Calu3 (cell line): ENCODE data around the gene PDE4B. TPM values are rescaled to one million over a fixed set of nuclear protein-coding genes. Genes with fewer than 3 reads are reported as not detected.

Source experiments
- BruUV-seq: library from RNA; stranded (reverse); fragments of 400-500 nt; replicated peaks from 2 replicates; lab custom pipeline; 2021; lab: Mats Ljungman, UMichigan
- CTCF ChIA-PET: fragments of 300-600 bp; sonication (Branson Sonifier 250); formaldehyde crosslinking; loops from one replicate; lab custom pipeline; 2022; ENCODE audit warnings: antibody characterized with exemption; lab: Charles Lee
- DNase-seq: peaks from one replicate; pipeline ENCODE4 v3.0.0; 2022
- H3K27ac Mint-ChIP-seq: one replicate; pipeline ENCODE4 v1.8.0; 2022; ENCODE audit warnings: mixed read lengths; ENCODE audit not compliant: unreplicated experiment
- H3K27me3 Mint-ChIP-seq: one replicate; pipeline ENCODE4 v1.8.0; 2022; ENCODE audit warnings: mixed read lengths; ENCODE audit not compliant: unreplicated experiment
- H3K36me3 Mint-ChIP-seq: one replicate; pipeline ENCODE4 v1.8.0; 2022; ENCODE audit warnings: mild to moderate bottlenecking, moderate library complexity, mixed read lengths; ENCODE audit not compliant: insufficient read depth, unreplicated experiment
- H3K4me1 Mint-ChIP-seq: one replicate; pipeline ENCODE4 v1.8.0; 2022; ENCODE audit warnings: mild to moderate bottlenecking, low read depth, mixed read lengths; ENCODE audit not compliant: unreplicated experiment
- H3K4me3 Mint-ChIP-seq: one replicate; pipeline ENCODE4 v1.8.0; 2022; ENCODE audit warnings: mild to moderate bottlenecking, low read depth, moderate library complexity, mixed read lengths; ENCODE audit not compliant: unreplicated experiment
- H3K9me3 Mint-ChIP-seq: one replicate; pipeline ENCODE4 v1.8.0; 2022; ENCODE audit warnings: low read depth, mixed read lengths; ENCODE audit not compliant: unreplicated experiment
- intact Hi-C: fragments of 100-400 bp; cut with micrococcal nuclease; formaldehyde crosslinking; loops from one replicate; pipeline ENCODE4 v1.10.0; 2022; ENCODE audit not compliant: unreplicated experiment
- total RNA-seq: library from RNA; stranded (reverse); gene quantifications from 2 replicates; pipeline ENCODE4 v1.2.3, GENCODE V29; 2022
- TF ChIP-seq, protein P1 (sequence below): fragments of 200-600 bp; IDR thresholded peaks from one replicate; pipeline ENCODE4 v1.8.0; 2022; ENCODE audit warnings: antibody characterized with exemption; ENCODE audit not compliant: unreplicated experiment

PDE4B gene
- total RNA-seq, 1 experiment from 2014 or later = 2.9 TPM

DNA sequence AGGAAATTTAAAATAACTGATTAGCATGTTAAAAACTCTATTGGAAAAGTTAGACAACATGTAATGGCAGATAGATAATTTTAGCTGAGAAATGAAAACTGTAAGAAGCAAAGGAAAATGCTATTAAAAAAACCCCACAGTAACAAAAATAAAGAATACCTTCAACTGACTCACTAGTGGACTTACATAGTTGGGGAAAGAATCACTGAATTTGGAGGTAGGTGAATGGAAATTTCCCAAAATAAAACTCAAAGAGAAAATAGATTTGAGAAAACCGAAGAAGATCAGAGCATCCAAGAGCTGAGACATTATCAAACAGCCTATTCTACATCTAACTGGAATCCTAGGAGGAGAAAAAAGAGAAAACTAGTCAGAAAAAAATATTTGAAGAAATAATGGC lies 34.7 kb downstream of the PDE4B start:
- Mint-ChIP-seq H3K36me3 (no peaks in the 10 kb centered on the region), H3K27me3 (peaks cover 10% of the 10 kb centered on the region), H3K4me1 (no peaks in the 10 kb centered on the region), H3K9me3 (peaks cover 5% of the 10 kb centered on the region), H3K4me3 (no peak overlapping the region), H3K27ac (no peak overlapping the region)
- TF ChIP-seq, protein P1, sequence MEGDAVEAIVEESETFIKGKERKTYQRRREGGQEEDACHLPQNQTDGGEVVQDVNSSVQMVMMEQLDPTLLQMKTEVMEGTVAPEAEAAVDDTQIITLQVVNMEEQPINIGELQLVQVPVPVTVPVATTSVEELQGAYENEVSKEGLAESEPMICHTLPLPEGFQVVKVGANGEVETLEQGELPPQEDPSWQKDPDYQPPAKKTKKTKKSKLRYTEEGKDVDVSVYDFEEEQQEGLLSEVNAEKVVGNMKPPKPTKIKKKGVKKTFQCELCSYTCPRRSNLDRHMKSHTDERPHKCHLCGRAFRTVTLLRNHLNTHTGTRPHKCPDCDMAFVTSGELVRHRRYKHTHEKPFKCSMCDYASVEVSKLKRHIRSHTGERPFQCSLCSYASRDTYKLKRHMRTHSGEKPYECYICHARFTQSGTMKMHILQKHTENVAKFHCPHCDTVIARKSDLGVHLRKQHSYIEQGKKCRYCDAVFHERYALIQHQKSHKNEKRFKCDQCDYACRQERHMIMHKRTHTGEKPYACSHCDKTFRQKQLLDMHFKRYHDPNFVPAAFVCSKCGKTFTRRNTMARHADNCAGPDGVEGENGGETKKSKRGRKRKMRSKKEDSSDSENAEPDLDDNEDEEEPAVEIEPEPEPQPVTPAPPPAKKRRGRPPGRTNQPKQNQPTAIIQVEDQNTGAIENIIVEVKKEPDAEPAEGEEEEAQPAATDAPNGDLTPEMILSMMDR = no peak
- no peak for DNase-seq
- no TSS peak for BruUV-seq
- intact Hi-C loops = no loop called here
- CTCF ChIA-PET = no interaction called here

DNA sequence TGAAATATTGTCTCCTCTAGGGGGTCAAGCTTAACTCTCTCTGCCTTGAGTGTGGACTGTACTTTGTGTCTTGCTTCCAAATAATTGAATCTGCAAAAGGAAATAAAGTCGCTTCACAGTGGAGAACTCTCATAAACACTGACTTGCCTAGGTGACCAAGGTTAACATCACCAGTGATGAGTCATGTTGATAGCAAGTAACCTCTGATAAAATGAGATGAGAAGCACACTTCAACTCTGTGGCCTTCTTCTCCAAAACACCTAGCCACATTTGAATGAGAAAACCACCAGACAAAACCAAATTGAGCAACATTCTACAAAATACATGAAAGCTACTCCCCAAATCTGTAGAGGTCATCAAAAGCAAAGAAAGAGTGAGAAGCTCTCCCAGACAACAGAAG lies 37.6 kb downstream of the PDE4B start:
- H3K27ac Mint-ChIP-seq = no peak overlapping the region
- peaks cover 15% of the 10 kb centered on the region for H3K27me3 Mint-ChIP-seq
- H3K36me3 Mint-ChIP-seq = no peaks in the 10 kb centered on the region
- DNase-seq = no peak
- no peaks in the 10 kb centered on the region for H3K4me1 Mint-ChIP-seq
- intact Hi-C loops = no loop called here
- CTCF ChIA-PET = interaction anchor here (0.6 kb wide), 1 partner anchor 99 kb away, joined by 3 read pairs; no protein-coding TSS in a partner anchor
- H3K9me3 Mint-ChIP-seq = no peaks in the 10 kb centered on the region
- TF ChIP-seq, protein P1 = no peak
- BruUV-seq = no TSS peak
- H3K4me3 Mint-ChIP-seq = no peak overlapping the region

DNA sequence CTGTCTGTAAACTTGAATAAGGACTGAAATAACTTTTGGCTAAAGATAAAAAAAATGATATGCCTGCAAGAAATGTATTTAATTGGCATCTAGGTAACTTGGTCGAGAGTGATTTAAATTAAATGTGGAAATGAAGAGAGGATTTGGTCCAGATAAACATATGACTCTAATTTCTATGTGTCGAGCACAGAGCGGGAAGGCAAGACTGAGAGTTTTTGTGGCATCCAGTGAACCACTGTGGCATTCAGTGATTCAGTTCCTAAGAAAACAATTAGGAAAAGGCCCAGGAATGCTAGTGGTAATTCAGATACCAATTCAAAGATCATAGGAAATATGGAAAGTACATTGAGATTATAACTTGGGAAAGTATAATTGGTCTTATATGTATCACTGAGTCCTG lies 39.6 kb downstream of the PDE4B start:
- no peaks in the 10 kb centered on the region for H3K36me3 Mint-ChIP-seq

DNA sequence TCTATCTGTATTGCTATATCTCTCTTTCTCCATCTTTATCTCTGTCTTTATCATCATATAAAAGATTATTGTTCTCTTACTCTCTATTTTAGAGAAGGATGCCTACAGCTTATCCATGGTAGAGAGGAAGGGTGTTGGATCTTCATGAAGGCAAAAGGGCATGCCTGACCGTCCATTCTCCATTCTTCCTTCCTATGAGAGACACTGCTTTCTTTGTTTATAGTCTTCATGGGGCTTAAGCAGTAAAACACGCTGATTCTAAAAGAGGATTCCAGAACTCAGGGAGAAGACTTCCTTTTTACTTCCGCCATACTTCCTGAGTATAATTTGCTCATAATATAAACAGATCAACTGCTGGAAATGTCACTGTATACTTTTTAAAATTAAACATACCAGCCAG lies 44.0 kb downstream of the PDE4B start:
- intact Hi-C loops = no loop called here
- Mint-ChIP-seq H3K9me3 (no peaks in the 10 kb centered on the region), H3K4me3 (no peak overlapping the region), H3K27ac (no peak overlapping the region), H3K36me3 (no peaks in the 10 kb centered on the region), H3K4me1 (no peaks in the 10 kb centered on the region), H3K27me3 (peaks cover 12% of the 10 kb centered on the region)
- TF ChIP-seq, protein P1 = no peak
- no peak for DNase-seq
- no TSS peak for BruUV-seq
- CTCF ChIA-PET = interaction anchor here (0.9 kb wide), 1 partner anchor 27 kb away, joined by 3 read pairs; no protein-coding TSS in a partner anchor

More for the DNA sequence above, 39.6 kb downstream of the PDE4B start:
- Mint-ChIP-seq H3K9me3 (no peaks in the 10 kb centered on the region), H3K27me3 (peaks cover 15% of the 10 kb centered on the region), H3K27ac (no peak overlapping the region), H3K4me3 (no peak overlapping the region), H3K4me1 (no peaks in the 10 kb centered on the region)
- intact Hi-C loops = no loop called here
- no peak for DNase-seq
- CTCF ChIA-PET = no interaction called here
- TF ChIP-seq, protein P1 = no peak
- no TSS peak for BruUV-seq
